NCI-H82 treated with DMSO at 0.1 percent for 48 hours (cell line): ENCODE results near the gene BUD23.
"Not testable (repeated sequence)": the region's sequence is repeated elsewhere in the genome, so short reads cannot be mapped to it uniquely, and the experiment has no call there.

Experiments used
- DNase-seq: peaks from one replicate; lab custom pipeline; 2025; ENCODE audit not compliant: unreplicated experiment; lab: John Stamatoyannopoulos, UW

The BUD23 gene

GRCh38 chr7:73718905-73719805 lies 35.8 kb downstream of the BUD23 start, which contains the start of gene STX1A:
Gene STX1A, minus strand, starts transcription at chr7:73719669. Its CDS starts 38 bp downstream, at chr7:73719631.
- no peak for DNase-seq

- no peak for DNase-seq
Measured at GRCh38 chr7:73719806-73720169, 36.4 kb downstream of the BUD23 start.

- not testable (repeated sequence) for DNase-seq
Measured at GRCh38 chr7:73720443-73720842, 37.0 kb downstream of the BUD23 start.

- DNase-seq = no peak
Measured at GRCh38 chr7:73721377-73721817, 38.0 kb downstream of the BUD23 start.

- DNase-seq = not testable (repeated sequence)
Measured at GRCh38 chr7:73722182-73722581, 38.8 kb downstream of the BUD23 start.

GRCh38 chr7:73722785-73723184 lies 39.4 kb downstream of the BUD23 start:
- DNase-seq = no peak

GRCh38 chr7:73723813-73724212 lies 40.4 kb downstream of the BUD23 start:
- DNase-seq = no peak

- no peak for DNase-seq
Measured at GRCh38 chr7:73726083-73726466, 42.7 kb downstream of the BUD23 start.

GRCh38 chr7:73727952-73728351 lies 44.6 kb downstream of the BUD23 start:
- DNase-seq = no peak

- no peak for DNase-seq
Measured at GRCh38 chr7:73728551-73728950, 45.2 kb downstream of the BUD23 start.

- DNase-seq = no peak
Measured at GRCh38 chr7:73730485-73730884, 47.1 kb downstream of the BUD23 start.

- DNase-seq = no peak
Measured at GRCh38 chr7:73732397-73732796, 49.0 kb downstream of the BUD23 start.

GRCh38 chr7:73734619-73735527 lies 51.5 kb downstream of the BUD23 start:
- DNase-seq = peak; percentile 59

GRCh38 chr7:73735528-73735905 lies 52.1 kb downstream of the BUD23 start:
- no peak for DNase-seq

- no peak for DNase-seq
Measured at GRCh38 chr7:73736885-73737284, 53.5 kb downstream of the BUD23 start.

- no peak for DNase-seq
Measured at GRCh38 chr7:73737491-73738219, 54.3 kb downstream of the BUD23 start.

GRCh38 chr7:73738220-73738611 lies 54.8 kb downstream of the BUD23 start:
- no peak for DNase-seq

GRCh38 chr7:73738612-73739386 lies 55.4 kb downstream of the BUD23 start, which contains the start of gene ABHD11:
Gene ABHD11, minus strand, starts transcription at chr7:73738802. Its CDS starts 32 bp downstream, at chr7:73738770.
- peak; percentile 88 for DNase-seq

GRCh38 chr7:73739387-73739767 lies 56.0 kb downstream of the BUD23 start:
- DNase-seq = no peak

GRCh38 chr7:73740212-73740611 lies 56.8 kb downstream of the BUD23 start:
- DNase-seq = no peak
